ENCODE measurements around the gene VPS35. TPM values are rescaled to one million over a fixed set of nuclear protein-coding genes. Genes with fewer than 3 reads are reported as not detected.
A peak's percentile ranks its signal among the peaks of the same experiment; 100 is the strongest.

Gene VPS35
- total RNA-seq, 2 donors from 2014 or later: 43.3 to 60.5 TPM

DNA sequence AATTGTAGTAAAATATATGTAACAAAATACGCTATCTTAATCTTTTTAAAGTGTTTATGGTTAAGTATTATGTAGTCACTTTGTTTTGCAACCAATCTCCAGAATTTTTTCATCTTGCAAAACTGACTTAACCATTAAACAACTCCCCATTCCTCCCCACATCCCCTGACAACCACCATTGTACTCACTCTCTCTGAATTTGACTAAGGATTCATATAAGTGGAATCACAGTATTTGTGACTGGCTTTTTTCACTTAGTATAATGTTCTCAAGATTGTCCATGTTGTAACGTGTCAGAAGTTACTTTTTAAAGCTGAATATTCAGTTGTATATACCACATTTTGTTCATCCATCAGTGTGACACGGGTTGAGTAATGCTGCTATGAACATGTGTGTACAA lies 11.1 kb upstream of the VPS35 start:
- Histone ChIP-seq H3K27ac (no peak overlapping the region), H3K9me3 (no peaks in the 10 kb centered on the region), H3K4me3 (no peak overlapping the region), H3K36me3 (peaks cover 33% of the 10 kb centered on the region), H3K27me3 (no peaks in the 10 kb centered on the region), H3K4me1 (peaks cover 0 to 17% of the 10 kb centered on the region in 2 donors)
- TF ChIP-seq CTCF (IDR thresholded peaks at IDR 0.05): no peak
- DNase-seq (ENCODE audit: low spot score): no peak

GRCh38 chr16:46696957-46697356 lies 8.0 kb upstream of the VPS35 start:
- H3K9me3 ChIP-seq: no peaks in the 10 kb centered on the region
- H3K4me3 ChIP-seq: no peak overlapping the region
- peaks cover 6% of the 10 kb centered on the region for H3K36me3 ChIP-seq
- no peak for DNase-seq (ENCODE audit: low spot score)
- peak overlapping the region; percentile 9 to 63 for H3K27ac ChIP-seq
- TF ChIP-seq CTCF (IDR thresholded peaks at IDR 0.05): no peak
- no peaks in the 10 kb centered on the region for H3K27me3 ChIP-seq
- peaks cover 0 to 17% of the 10 kb centered on the region in 2 donors for H3K4me1 ChIP-seq

DNA sequence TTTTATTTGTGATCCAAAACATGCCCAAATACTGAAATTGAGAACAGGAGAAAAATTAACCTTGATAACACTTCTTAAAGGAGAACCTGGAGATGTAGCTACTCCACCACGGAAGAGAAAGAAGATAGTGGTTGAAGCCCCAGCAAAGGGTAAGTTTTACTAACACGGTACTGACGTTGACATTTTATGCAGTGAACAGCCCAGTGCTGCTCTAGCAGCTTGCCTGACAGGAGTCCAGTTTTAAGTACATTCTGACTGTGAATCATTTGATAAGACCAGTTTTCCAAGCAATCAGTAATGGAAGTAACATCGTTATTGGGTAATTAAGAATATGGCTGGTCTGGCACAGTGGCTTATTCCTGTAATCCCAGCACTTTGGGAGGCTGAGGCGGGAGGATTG lies 7.0 kb upstream of the VPS35 start:
- no peak for DNase-seq (ENCODE audit: low spot score)
- no peaks in the 10 kb centered on the region for H3K9me3 ChIP-seq
- H3K4me3 ChIP-seq: no peak overlapping the region
- TF ChIP-seq CTCF (IDR thresholded peaks at IDR 0.05): no peak
- no peaks in the 10 kb centered on the region for H3K27me3 ChIP-seq
- H3K36me3 ChIP-seq: no peaks in the 10 kb centered on the region
- peaks cover 0 to 24% of the 10 kb centered on the region in 2 donors for H3K4me1 ChIP-seq
- H3K27ac ChIP-seq: peak overlapping the region; percentile 9 to 63

DNA sequence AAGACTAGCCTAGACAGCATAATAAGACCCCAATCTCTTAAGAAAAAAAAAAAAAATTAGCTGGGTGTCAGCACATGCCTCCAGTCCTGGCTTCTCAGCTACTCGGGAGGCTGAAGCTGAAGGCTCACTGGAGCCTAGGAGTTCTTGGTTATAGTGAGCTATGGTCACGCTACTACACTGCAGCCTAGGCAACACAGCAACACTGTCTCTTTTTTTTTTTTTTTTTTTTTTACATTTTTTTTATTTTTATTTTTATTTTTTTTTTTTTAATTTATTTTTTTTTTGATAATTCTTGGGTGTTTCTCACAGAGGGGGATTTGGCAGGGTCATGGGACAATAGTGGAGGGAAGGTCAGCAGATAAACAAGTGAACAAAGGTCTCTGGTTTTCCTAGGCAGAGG lies 4.6 kb upstream of the VPS35 start:
- H3K27ac ChIP-seq: no peak overlapping the region
- H3K4me3 ChIP-seq: no peak overlapping the region
- no peak for DNase-seq (ENCODE audit: low spot score)
- no peak for TF ChIP-seq CTCF (IDR thresholded peaks at IDR 0.05)
- peaks cover 0 to 38% of the 10 kb centered on the region in 2 donors for H3K4me1 ChIP-seq
- no peaks in the 10 kb centered on the region for H3K9me3 ChIP-seq
- no peaks in the 10 kb centered on the region for H3K27me3 ChIP-seq
- no peaks in the 10 kb centered on the region for H3K36me3 ChIP-seq

- no peak for DNase-seq (ENCODE audit: low spot score)
- no peaks in the 10 kb centered on the region for H3K9me3 ChIP-seq
- TF ChIP-seq CTCF (IDR thresholded peaks at IDR 0.05): no peak
- H3K4me1 ChIP-seq: peaks cover 0 to 40% of the 10 kb centered on the region in 2 donors
- H3K27ac ChIP-seq: no peak overlapping the region
- no peaks in the 10 kb centered on the region for H3K27me3 ChIP-seq
- no peaks in the 10 kb centered on the region for H3K36me3 ChIP-seq
- H3K4me3 ChIP-seq: no peak overlapping the region
Observed at GRCh38 chr16:46691726-46692125, 2.7 kb upstream of the VPS35 start.
